A549 treated with AZD9567 at 1 μM for 4 hours (cell line): ENCODE results near the gene ELP5. TPM values are rescaled to one million over a fixed set of nuclear protein-coding genes. Genes with fewer than 3 reads are reported as not detected.

ENCODE experiments used
- total RNA-seq: library from RNA; stranded (reverse); fragments of 200-300 nt; extraction: Qiagen RNA extraction; gene quantifications from 5 replicates; pipeline ENCODE4 v1.2.3, GENCODE V29; 2022; ENCODE audit not compliant: insufficient read depth

Gene ELP5
- total RNA-seq, 1 experiment from 2014 or later = 130 TPM

Other genes starting within 250 kb of the ELP5 start
- gene RNASEK, start 239.6 kb upstream of the ELP5 start, total RNA-seq = 364 to 487 TPM (median 429 TPM) in 5 replicates
- not detected in 5 replicates for gene BCL6B, start 229.2 kb upstream of the ELP5 start, total RNA-seq
- 3.5 to 8.5 TPM (median 7.7 TPM) in 5 replicates for gene SLC16A13, start 216.2 kb upstream of the ELP5 start, total RNA-seq
- gene SLC16A11, start 208.1 kb upstream of the ELP5 start, total RNA-seq = not detected in 5 replicates
- not detected in 5 replicates for gene CLEC10A, start 172.0 kb upstream of the ELP5 start, total RNA-seq
- 1.5 TPM in 1 of 5 replicates, not detected in the others for gene ASGR2, start 137.4 kb upstream of the ELP5 start, total RNA-seq
- gene ASGR1, start 72.8 kb upstream of the ELP5 start, total RNA-seq = 0.70 to 1.2 TPM (median 0.90 TPM) in 4 of 5 replicates, not detected in the other
- 5.9 to 6.9 TPM (median 6.2 TPM) in 5 replicates for gene DLG4, start 32.4 kb upstream of the ELP5 start, total RNA-seq
- 264 to 485 TPM (median 439 TPM) in 5 replicates for gene ACADVL, start 32.3 kb upstream of the ELP5 start, total RNA-seq
- gene DVL2, start 17.7 kb upstream of the ELP5 start, total RNA-seq = 29.2 to 43.3 TPM (median 42.3 TPM) in 5 replicates
- gene PHF23, start 12.8 kb upstream of the ELP5 start, total RNA-seq = 67.2 to 91.5 TPM (median 83.0 TPM) in 5 replicates
- 638 to 734 TPM (median 663 TPM) in 5 replicates for gene GABARAP, start 9.8 kb upstream of the ELP5 start, total RNA-seq
- 202 to 277 TPM (median 222 TPM) in 5 replicates for gene CTDNEP1, start 481 bp upstream of the ELP5 start, total RNA-seq
- 1.4 to 1.8 TPM (median 1.6 TPM) in 4 of 5 replicates, not detected in the other for gene CLDN7, start 10.3 kb downstream of the ELP5 start, total RNA-seq
- gene SLC2A4, start 29.5 kb downstream of the ELP5 start, total RNA-seq = 0.28 to 0.45 TPM (median 0.37 TPM) in 4 of 5 replicates, not detected in the other
- gene YBX2, start 42.4 kb downstream of the ELP5 start, total RNA-seq = 0.46 to 0.72 TPM (median 0.60 TPM) in 4 of 5 replicates, not detected in the other
- 1,570 to 1,809 TPM (median 1,672 TPM) in 5 replicates for gene EIF5A, start 55.4 kb downstream of the ELP5 start, total RNA-seq
- 91.5 to 113 TPM (median 108 TPM) in 5 replicates for gene GPS2, start 63.1 kb downstream of the ELP5 start, total RNA-seq
- gene NEURL4, start 77.1 kb downstream of the ELP5 start, total RNA-seq = 30.5 to 37.6 TPM (median 36.4 TPM) in 5 replicates
- 2.1 to 5.5 TPM (median 3.9 TPM) in 4 of 5 replicates, not detected in the other for gene ACAP1, start 84.3 kb downstream of the ELP5 start, total RNA-seq
- gene KCTD11, start 99.9 kb downstream of the ELP5 start, total RNA-seq = 10.3 to 15.0 TPM (median 13.0 TPM) in 5 replicates
- gene TMEM95, start 102.9 kb downstream of the ELP5 start, total RNA-seq = not detected in 5 replicates
- 1.4 to 1.7 TPM (median 1.6 TPM) in 5 replicates for gene TNK1, start 128.9 kb downstream of the ELP5 start, total RNA-seq
- 36.1 to 44.4 TPM (median 40.5 TPM) in 5 replicates for gene PLSCR3, start 142.3 kb downstream of the ELP5 start, total RNA-seq
- 181 to 231 TPM (median 208 TPM) in 5 replicates for gene TMEM256, start 151.9 kb downstream of the ELP5 start, total RNA-seq
- gene NLGN2, start 155.6 kb downstream of the ELP5 start, total RNA-seq = 12.4 to 20.9 TPM (median 18.3 TPM) in 5 replicates
- 0.08 TPM in 2 of 5 replicates, not detected in the others for gene SPEM1, start 168.1 kb downstream of the ELP5 start, total RNA-seq
- gene SPEM2, start 173.4 kb downstream of the ELP5 start, total RNA-seq = 0.05 to 0.07 TPM (median 0.05 TPM) in 3 of 5 replicates, not detected in the others
- 0.02 to 0.06 TPM (median 0.02 TPM) in 3 of 5 replicates, not detected in the others for gene SPEM3, start 176.6 kb downstream of the ELP5 start, total RNA-seq
- 7.5 to 12.0 TPM (median 11.6 TPM) in 5 replicates for gene TMEM102, start 183.2 kb downstream of the ELP5 start, total RNA-seq
- gene FGF11, start 187.3 kb downstream of the ELP5 start, total RNA-seq = 0.67 to 1.3 TPM (median 0.74 TPM) in 4 of 5 replicates, not detected in the other
- gene CHRNB1, start 192.8 kb downstream of the ELP5 start, total RNA-seq = 5.7 to 17.4 TPM (median 8.1 TPM) in 5 replicates
- gene ZBTB4, start 227.4 kb downstream of the ELP5 start, total RNA-seq = 17.6 to 21.8 TPM (median 20.5 TPM) in 5 replicates
- not detected in 5 replicates for gene SLC35G6, start 229.2 kb downstream of the ELP5 start, total RNA-seq
- gene POLR2A, start 232.2 kb downstream of the ELP5 start, total RNA-seq = 74.1 to 103 TPM (median 95.9 TPM) in 5 replicates